SK-N-SH (cell line): Measurements from ENCODE around the gene PGF.

Experiments
- TCF12 ChIP-seq: IDR thresholded peaks from 2 replicates; pipeline ENCODE4 v1.4.0; 2012
- YY1 ChIP-seq: IDR thresholded peaks from 2 replicates; pipeline ENCODE4 v1.4.0; 2012; ENCODE audit warnings: low read depth, mild to moderate bottlenecking
- TF ChIP-seq, protein P1 (sequence below): fragments of 200-600 bp; sonication (generic); IDR thresholded peaks from 2 replicates; pipeline ENCODE4 v1.6.1; 2017; ENCODE audit warnings: antibody characterized with exemption, mild to moderate bottlenecking, moderate library complexity

DNA sequence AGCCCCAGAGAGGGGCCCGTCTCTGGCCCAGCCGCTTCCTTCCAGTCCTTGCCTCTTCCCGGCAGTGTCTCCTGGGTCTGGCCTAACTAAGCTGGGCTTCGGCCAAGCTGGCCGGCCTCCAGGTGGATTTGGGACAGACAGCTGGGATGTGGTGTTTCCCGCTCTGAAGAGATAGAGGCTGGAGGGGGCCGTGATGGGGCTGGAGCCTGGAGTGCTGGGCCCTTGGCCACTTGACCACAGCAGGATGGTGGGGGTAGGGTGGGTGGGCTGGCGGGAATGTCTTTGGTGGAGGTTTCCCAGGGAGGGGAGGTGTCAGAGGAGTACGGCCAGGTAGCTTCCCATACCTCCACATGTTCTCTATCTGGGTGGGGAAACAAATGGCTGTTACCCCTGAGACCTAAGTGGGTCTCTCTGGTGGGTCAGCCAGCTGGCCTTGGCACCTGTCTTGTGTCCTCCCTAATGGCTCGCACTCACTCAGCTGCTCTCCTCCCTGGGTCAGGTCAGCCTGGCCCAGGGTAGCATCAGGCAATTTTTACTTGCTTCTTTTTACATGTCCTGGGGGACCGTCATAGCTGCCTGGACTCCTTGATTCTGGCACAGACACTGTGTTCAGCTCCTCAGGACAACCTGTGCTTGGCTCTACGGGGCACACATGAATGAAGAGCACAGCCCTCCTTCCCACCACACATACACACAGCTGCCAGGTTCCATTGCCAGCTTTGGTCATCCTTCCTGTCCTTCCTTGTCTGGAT, 19.8 kb upstream of the PGF start:
- TF ChIP-seq TCF12 (no peak), YY1 (no peak)
- TF ChIP-seq, protein P1, sequence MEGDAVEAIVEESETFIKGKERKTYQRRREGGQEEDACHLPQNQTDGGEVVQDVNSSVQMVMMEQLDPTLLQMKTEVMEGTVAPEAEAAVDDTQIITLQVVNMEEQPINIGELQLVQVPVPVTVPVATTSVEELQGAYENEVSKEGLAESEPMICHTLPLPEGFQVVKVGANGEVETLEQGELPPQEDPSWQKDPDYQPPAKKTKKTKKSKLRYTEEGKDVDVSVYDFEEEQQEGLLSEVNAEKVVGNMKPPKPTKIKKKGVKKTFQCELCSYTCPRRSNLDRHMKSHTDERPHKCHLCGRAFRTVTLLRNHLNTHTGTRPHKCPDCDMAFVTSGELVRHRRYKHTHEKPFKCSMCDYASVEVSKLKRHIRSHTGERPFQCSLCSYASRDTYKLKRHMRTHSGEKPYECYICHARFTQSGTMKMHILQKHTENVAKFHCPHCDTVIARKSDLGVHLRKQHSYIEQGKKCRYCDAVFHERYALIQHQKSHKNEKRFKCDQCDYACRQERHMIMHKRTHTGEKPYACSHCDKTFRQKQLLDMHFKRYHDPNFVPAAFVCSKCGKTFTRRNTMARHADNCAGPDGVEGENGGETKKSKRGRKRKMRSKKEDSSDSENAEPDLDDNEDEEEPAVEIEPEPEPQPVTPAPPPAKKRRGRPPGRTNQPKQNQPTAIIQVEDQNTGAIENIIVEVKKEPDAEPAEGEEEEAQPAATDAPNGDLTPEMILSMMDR: no peak
